NCI-H2107 treated with DMSO at 0.1 percent for 48 hours (cell line): Measurements from ENCODE around the gene KRTAP20-3.

Experiments used
- DNase-seq: peaks from one replicate; lab custom pipeline; 2025; ENCODE audit not compliant: unreplicated experiment; lab: John Stamatoyannopoulos, UW

KRTAP20-3 gene

GRCh38 chr21:30680586-30680985, 37.9 kb downstream of the KRTAP20-3 start:
- no peak for DNase-seq

- DNase-seq = no peak
Measured at GRCh38 chr21:30684506-30684905, 41.8 kb downstream of the KRTAP20-3 start.

- no peak for DNase-seq
Measured at GRCh38 chr21:30689822-30690221, 47.2 kb downstream of the KRTAP20-3 start.
